ENCODE measurements around the gene NEO1.
A peak's percentile ranks its signal among the peaks of the same experiment; 100 is the strongest.
"Not testable (repeated sequence)": the region's sequence is repeated elsewhere in the genome, so short reads cannot be mapped to it uniquely, and the experiment has no call there.

NEO1 gene

DNA sequence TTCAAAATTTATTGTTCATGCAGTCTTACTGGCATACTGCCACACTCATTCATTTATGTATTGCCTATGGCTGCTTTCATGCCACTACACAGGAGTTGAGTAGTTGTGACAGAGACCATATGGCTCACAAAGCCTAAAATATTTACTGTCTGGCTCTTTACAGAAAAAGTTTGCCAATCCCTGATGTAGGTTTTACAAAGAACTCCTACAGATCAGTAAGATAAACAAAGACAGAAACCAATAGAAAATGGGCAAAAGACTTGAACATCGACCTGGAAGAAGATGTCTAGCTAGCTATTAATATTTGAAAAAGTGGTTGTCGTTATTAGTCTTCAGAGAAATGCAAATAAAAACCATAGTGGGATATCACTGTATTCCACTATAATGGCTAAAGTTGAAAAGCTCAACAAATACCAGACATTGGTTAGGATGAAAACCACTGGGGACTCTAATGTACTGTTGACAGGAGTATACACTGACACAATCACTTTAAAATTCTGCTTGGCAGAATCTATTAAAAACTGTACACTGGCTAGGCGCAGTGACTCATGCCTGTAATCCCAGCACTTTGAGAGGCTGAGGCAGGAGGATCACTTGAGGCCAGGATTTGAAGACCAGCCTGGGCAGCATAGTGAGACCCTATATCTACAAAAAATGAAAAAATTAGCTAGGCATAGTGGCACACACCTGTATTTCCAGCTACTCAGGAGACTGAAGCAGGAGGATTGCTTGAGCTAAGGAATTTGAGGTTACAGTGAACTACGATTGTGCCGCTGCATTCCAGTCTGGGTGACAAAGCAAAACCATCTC, 87.7 kb downstream of the NEO1 start:
- peak in 1 of 2 experiments; percentile 3 for DNase-seq (ENCODE audit: low read depth in 2 of 2)

DNA sequence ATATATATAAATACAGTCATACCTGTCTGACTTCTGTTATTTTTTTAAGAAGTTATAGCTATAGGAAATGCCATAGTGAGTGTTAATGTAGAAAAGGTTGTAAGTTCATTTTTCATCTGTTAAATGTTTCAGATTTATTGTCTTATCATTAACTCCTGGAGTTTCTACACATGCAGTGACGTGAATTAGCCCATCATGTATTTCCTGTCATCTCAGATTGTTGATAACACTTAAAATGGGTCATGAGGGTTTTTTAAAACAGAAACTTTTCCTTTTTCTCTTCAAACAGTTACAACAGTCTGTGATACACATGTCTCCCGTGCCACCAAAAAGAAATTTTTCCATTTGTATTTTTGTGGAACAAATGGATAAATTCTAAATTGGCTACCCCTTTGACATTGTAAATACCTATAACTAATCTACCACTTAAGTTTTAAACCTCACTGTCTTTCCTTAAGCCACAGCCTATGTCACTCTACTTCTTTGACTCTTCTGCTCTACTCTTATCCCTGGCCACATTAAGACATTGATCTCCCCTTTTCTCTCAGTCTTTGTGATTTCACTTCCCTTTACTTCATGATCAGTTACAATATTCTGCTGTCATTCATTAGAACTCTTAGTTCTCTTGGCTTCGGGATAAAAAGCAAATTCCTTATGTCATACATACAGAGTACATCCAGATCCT, 89.1 kb downstream of the NEO1 start:
- DNase-seq (ENCODE audit: low read depth in 2 of 2) = no peak

DNA sequence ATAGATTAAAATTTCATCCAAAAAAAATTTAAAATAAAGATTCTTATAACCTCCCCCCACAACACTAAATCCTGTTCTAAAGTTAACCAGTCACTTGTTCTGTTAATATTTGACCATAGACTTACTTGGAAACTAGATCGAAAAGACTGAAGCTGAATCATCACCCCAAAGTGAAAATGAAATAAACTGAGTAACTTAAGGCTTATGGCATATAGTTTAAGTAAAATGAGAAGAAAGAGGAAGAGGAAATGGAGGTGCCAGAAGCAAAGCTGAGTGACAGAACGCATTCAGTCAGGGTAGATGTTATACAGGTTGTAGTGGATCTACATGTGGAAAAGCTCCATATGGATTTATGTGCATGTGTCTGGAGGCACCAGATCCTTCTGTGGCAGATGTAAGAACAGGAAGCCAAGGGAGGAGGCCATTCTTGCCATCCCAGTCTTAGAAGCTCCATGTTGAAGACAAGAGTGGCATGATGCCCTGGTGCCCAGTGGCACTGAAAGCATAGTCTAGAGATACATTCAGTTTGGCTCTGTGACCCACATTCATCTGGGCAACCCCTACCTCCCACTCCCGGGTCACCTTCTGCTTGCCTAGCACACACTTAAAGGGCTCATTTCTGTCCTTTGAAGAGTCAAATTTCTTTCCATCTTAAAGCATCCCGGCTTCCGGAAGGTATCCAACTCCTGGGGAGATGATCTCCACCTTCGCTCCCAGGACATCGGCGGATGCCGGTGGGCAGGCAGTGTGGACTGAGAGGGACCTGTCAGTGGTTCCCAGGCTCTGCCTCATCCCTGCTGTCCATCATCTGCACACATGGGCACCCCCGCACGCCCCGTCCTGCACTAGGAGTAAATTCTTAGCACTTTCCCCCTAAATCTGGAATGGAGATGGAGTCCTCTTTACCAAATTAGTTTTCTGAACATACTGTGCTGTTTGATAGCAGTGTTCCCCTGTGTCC, 90.8 kb downstream of the NEO1 start:
- DNase-seq (ENCODE audit: low read depth in 2 of 2) = no peak

DNA sequence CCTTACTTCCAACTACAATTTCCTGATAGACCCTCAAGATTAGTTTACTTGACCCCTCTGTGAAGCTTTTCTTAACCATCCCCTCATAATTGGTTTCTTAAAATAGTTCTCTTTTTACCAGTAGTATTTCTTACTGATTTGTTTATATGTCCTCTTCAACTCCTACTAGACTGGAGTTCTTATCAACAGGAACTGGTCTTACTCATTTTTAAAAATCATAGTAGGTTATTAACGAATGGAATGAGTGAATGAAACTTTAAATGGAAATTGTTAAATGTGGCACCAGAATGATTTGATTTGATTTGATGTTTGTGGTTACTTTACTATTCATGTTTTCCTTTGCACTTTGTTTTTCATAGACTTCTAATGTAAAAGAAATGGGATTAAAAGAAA, 91.5 kb downstream of the NEO1 start:
- no peak for DNase-seq (ENCODE audit: low read depth in 2 of 2)

DNA sequence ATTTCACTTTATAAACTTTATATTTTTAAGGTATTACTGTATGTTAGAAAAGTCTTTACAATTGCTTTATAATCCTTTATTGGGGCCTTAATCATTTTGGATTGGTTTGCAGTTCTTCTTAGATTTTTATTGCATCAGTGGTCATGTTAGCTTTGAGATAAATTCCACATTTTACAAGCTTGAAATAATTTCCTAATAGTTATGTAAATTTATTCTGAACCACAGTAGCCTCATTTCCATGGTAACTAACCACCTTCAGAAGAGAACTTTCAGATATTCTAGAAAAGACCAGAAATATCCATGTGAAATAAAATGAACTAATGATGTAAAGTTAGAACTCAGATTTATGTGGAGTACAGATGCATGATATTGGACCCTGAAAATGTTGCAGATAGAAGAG, 94.2 kb downstream of the NEO1 start:
- DNase-seq (ENCODE audit: low read depth in 2 of 2) = no peak

DNA sequence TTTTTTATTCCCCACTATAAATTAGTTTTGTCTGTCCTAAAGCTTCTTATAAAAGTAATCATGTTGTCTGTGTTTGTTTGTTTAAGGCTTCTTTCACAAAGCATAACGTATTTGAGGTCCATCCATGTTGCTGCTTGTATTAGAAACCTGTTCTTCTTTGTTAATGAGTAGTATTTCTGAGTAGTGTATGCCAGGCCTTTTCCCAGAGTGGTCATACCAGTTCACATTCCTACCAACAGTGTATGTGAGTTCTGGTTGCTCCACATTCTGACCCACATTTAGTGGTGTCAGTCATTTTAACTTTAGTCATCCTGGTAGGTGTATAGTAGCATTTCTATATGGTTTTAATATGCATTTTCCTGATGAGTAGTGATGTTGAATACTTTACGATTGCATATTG, 98.6 kb downstream of the NEO1 start:
- DNase-seq (ENCODE audit: low read depth in 2 of 2) = no peak

DNA sequence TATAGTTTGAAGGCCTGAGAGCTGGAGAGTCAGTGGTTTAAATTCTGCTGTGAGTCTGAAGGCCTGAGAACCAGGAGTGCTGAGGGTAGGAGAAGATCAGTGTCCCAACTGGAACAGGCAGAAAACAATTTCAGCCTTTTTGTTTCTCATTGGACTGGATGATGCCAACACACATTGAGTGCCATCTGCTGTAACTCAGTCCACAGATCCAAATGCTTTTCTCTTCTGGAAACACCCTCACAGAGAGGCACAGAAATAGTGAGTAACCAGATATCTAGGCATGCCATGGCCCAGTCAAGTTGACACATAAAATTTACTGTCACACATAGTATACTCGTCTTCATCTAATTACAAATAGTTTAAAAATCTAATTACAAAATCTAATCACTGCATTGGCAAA, 100.8 kb downstream of the NEO1 start:
- DNase-seq (ENCODE audit: low read depth in 2 of 2) = no peak

DNA sequence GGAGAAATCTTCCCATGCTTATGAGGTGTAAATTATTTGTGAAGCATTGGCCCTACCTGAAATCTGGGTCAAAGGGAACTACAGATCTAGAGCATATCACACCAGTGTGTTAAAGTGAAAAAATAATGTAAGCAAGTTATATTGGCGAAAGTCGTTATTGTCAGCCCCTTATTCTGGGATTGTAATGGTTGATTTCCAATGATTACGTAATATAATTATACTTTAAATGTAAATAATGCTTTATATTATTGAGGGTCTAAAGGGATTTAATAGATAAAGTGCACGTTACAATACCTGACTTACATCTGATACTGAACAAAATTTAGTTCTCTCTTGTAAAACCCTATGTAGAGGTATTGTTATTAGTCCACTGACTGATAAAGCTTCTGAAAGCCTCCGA, 101.2 kb downstream of the NEO1 start:
- no peak for DNase-seq (ENCODE audit: low read depth in 2 of 2)

DNA sequence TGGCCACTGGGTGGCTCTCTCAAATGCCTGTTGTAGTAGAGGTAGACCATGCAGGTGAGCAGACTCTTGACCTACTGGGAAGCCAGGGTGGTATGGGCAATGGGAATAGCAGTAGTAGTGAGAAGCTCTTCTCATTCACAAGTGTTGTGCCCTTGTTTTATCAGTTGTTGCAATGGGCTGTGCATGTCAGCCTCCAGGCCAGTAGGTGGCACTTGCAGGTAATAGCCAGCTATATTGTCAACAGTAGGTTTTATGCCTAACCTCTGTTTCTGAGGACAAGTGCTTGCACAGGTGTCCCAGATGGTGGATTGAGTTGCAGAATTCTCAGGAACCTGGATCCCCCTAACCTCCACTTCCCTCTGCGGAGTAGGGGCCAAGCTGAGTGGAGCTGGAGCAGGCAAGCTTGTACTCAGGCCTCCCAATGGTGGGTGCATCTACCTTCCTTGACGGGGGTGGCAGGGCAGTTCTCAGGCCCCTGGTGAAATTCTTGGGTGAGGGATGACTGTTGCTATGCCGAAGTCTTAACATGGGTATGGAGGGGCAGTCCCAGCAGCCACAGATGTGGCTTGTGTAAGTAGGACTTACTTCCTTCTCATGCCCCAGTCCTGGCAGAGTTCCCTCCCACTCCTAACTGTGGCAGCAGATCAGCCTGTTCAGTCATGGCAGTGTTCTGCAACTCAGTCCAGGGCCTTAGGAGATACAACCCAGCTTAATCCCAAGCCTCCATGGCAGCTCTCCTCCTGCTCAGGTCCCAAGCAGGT, 104.3 kb downstream of the NEO1 start:
- DNase-seq (ENCODE audit: low read depth in 2 of 2) = no peak

DNA sequence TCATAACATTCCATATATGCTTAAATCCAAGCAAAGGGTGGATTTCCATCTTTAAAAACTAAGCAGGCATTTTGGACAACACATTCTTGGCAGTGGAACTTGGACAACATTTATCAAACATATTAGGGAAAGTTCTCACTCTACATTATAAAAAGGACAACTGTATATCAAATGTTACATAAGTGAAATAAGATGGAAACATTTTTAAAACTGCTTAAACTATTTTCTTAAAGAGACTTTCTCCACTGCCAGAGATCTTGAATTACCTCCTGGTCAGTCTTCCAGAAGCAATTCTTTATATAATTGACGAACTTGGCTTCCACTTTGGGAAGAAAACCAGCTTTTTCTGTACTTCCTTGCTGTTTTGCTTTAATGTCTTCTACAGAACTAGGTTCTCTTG, 109.3 kb downstream of the NEO1 start:
- no peak for DNase-seq (ENCODE audit: low read depth in 2 of 2)

DNA sequence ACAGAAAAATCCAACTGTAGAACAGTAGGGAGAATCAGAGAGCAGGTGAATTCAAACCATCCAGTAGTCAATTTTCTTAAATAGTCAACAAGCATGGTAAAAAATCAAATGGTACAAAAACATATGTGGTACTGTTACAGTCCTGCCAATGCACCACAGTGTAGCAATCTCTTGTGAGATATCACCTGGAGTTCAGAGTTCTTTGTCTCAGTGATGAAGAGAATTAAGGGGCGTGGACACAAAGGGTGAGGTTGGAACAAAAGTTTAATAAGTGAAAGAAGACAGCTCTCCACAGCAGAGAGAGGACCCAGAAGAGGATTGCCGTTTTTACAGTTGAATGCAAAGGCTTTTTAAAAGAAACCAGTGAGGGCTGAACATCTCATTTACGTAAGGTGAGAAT, 113.2 kb downstream of the NEO1 start:
- DNase-seq (ENCODE audit: low read depth in 2 of 2) = no peak

DNA sequence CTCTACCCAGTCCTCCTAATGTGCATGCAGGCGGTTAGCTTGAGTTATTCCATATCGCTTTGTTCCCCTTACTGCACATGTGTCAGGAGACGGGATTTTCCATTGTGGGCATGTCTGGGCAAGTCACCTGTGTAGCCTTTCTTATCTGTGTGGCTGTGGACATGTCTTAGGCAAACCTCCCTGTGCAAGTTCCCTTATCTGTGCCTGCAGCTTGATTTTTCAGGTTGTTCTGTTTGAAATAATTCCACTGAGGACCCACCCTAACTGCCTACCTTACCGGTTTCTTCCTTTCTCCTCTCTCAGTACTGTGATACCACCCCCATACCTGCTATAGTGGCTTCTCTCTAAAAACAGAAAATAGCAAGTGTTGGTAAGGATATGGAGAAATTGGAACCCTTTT, 113.6 kb downstream of the NEO1 start:
- no peak for DNase-seq (ENCODE audit: low read depth in 2 of 2)

DNA sequence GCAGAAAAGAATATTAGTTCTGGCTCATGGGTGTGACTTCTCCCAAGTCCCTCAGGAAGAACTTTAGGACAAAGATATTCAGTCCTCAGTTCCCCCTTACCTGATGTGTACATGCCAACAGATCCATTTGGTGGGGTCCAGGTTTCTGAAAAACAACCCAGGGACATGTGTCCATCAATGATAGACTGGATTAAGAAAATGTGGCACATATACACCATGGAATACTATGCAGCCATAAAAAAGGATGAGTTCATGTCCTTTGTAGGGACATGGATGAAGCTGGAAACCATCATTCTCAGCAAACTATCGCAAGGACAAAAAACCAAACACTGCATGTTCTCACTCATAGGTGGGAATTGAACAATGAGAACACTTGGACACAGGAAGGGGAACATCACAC, 114.4 kb downstream of the NEO1 start:
- DNase-seq (ENCODE audit: low read depth in 2 of 2) = not testable (repeated sequence)

DNA sequence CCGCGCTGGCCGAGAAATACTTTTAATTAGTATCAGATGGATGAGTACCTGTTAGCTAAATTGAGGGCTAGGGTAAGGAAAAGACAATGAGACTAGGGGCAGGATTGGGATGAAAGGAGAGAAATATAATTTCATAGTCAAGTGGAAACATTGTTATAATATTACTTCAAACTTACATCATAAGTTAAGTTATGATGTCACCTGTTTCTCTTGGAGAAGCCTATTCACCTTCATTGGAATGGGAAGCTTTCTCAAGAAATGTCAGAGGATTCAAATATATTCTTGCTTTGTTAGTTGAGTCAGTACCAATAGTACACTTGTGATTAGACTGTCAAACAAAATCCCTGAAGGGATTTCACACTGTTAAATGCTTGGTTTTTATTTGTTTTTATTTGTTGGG, 116.2 kb downstream of the NEO1 start:
- DNase-seq (ENCODE audit: low read depth in 2 of 2) = no peak

DNA sequence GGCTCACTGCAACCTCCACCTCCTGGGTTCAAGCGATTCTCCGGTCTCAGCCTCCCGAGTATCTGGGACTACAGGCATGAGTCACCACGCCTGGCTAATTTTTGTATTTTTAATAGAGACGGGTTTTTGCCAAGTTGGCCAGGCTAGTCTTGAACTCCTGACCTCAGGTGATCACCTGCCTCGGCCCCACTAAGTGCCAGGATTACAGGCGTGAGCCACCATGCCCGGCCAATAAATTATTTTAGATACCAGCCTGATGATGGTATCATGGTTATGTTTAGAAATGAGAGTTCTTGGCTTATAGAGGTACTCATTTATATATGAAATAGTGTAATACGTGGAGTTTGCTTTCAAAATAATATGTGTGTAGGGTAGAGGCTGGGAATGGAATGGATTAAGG, 119.4 kb downstream of the NEO1 start:
- DNase-seq (ENCODE audit: low read depth in 2 of 2) = no peak

DNA sequence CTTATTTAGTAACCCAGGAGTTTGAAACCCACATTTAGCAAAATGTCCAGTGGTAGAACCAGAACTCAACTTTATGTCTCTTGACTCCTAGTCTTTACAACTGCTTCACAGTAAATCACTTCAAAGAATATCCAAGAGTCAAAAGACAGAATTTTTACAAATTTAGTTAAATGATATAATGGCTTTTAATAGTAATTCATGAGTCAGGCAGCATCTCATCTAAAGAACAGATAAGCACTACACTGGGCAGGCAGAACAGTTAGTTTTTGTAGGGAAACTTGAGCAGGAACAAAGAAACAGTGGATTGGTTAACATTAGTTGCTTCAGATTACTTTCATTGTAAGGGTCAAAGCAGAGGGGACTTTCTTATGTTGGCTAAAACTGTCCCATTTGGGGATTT, 120.2 kb downstream of the NEO1 start:
- DNase-seq (ENCODE audit: low read depth in 2 of 2) = no peak

DNA sequence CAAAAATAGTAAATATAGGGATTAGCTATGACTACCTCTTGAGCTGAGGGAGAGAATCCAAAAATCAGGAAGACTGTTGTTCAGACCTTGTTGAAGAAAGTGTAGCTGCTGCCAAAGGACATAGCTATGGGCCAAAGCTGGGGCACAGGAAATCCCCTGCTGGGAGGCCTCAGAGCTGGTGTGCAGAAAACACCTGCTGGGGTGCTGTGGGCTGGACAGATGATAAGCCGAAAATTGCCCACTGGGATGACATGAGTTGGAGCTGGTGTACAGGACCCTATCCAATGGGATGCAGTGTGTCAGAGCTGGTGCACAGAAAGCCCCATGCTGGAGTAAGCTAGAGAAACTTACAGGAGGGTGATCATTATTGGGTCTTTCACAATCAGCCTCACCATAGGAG, 121.9 kb downstream of the NEO1 start:
- no peak for DNase-seq (ENCODE audit: low read depth in 2 of 2)

DNA sequence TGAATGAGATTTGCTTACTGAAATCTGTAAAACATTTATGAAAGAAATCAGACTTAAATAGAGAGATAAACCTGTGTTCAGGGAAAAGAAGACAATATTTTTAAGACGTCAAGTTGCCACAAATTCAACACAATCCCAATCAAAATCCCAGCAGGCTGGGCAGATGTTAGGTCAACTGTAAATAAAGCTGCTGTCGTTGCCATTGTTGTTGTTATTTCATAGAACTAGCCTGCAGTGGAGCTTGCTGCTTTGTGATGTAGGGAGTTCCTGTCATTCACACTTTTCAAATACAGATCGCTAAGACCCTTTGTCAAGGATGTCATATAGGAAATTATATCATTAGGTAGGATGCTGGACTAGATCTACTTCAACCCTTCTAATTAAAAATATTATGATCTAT, 123.1 kb downstream of the NEO1 start:
- no peak for DNase-seq (ENCODE audit: low read depth in 2 of 2)

DNA sequence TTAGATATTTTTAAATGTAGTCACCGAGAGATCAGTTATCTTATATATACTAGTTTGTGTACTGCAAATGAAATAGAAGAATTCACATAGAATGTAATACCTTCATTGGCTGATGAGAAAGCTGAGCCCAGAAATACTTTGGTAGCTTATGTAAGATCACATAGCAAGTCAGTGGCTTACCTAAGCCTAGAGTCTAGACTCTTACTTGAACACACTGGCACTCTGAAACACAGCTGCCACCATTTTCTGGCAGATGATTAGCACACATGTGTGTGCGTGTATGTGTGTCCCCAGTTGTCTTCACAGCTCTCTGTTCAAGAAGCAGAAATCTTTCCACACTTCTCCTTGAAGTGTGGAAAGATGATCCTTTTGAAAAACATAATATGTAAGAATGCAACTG, 124.3 kb downstream of the NEO1 start:
- DNase-seq (ENCODE audit: low read depth in 2 of 2) = no peak

DNA sequence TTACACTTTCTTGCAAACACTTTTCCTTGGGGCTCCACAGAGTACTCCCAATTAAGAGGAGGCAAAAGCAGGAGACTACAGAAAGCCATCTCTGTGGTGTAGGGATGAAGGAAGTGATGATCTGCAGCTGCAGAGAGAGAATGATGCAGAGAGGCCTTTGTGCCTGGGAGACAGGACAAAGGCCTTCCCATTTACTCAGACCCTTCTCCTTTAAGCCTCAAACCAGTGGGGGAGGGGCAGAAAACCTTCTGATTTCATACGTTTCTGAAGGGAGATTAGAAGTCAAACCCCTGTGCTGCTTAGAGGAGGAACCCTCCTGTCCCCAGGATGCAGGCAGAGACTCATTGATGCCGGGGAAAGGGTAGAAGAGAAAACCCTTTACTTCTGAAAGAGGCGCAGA, 130.8 kb downstream of the NEO1 start:
- DNase-seq (ENCODE audit: low read depth in 2 of 2) = no peak

DNA sequence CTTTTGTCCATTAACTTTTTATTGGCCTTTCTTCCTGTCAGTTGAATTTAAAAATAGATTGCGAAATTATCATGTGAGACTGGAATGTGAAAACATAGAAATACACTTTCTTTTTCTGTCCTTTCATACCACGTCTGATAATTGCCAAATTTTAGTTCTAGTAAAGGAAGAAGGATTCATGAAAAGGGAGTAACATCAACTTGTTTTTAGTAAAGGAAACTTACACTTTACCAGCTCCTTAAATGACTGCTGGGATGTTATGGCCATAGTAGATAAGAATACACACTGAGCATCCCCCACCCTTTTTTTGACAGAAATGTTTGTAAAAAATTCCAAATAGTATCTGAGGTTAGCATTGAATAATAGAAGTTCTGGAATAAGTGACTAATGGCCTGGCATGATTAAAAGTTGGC, 137.9 kb downstream of the NEO1 start:
- DNase-seq (ENCODE audit: low read depth in 2 of 2) = no peak

DNA sequence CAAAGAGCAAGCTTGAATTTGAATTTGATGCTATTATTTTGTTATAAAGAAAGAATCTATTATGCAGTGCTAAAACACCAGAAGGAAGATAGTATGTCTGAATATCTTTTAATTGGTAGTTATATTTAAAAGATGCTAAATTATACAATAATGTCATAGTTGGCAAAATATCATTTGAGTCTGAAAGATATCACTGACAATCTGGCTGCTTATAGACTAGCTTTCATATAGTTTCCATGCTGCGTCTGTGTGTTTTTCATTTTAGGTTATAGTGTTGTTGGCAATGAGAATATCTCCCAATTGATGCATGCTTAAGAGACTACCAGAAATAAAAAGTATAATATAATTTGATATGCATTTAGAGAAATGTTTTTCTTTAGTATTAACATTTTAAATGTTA, 142.9 kb downstream of the NEO1 start:
- no peak for DNase-seq (ENCODE audit: low read depth in 2 of 2)

All from fibroblast of skin of left quadriceps (primary cell).